HUES6 (cell line): Measurements from ENCODE around the gene SMIM43.
"Not testable (repeated sequence)": the region's sequence is repeated elsewhere in the genome, so short reads cannot be mapped to it uniquely, and the experiment has no call there.

Source experiments
- H3K27ac ChIP-seq: 2 replicates; pipeline ENCODE4 v1.7.0; 2013; ENCODE audit warnings: low read depth, mild to moderate bottlenecking, low read length, inconsistent platforms
- H3K27me3 ChIP-seq: 2 replicates; pipeline ENCODE4 v1.6.1; 2013; ENCODE audit warnings: low read length; ENCODE audit not compliant: control insufficient read depth, insufficient read depth
- H3K36me3 ChIP-seq: 2 replicates; pipeline ENCODE4 v1.6.1; 2013; ENCODE audit warnings: low read length; ENCODE audit not compliant: control insufficient read depth, insufficient read depth
- H3K4me1 ChIP-seq: 2 replicates; pipeline ENCODE4 v1.6.1; 2013; ENCODE audit warnings: low read length; ENCODE audit not compliant: control insufficient read depth, insufficient read depth
- H3K4me3 ChIP-seq: 2 replicates; pipeline ENCODE4 v1.5.1; 2013; ENCODE audit warnings: low read depth, low read length
- H3K9ac ChIP-seq: one replicate; pipeline ENCODE4 v1.6.1; 2013; ENCODE audit warnings: mild to moderate bottlenecking, low read length
- H3K9me3 ChIP-seq: 2 replicates; pipeline ENCODE4 v1.6.1; 2013; ENCODE audit warnings: low read depth, low read length; ENCODE audit not compliant: control insufficient read depth, insufficient read depth

Gene SMIM43

DNA sequence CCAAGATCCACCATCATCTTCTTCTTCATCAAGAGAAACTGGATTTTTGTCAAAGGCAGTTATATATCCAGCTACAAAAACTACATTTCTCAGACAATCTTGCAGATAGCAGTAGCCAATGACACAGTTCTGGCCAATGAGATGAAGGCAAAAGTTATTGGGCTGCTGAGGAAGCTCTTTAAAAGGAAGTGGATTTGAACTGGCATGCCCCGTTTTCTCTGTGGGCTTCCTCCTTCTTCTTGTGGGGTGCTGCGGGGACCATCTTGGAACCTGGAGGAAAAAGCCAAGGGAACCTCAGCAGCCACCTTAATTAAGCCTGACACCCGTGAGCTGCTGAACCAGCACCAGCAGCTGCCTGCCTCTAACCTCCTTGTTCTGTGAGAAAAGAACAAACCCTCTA is 4.8 kb downstream of the SMIM43 start:
- Histone ChIP-seq H3K9me3 (no peaks in the 10 kb centered on the region), H3K27ac (no peak overlapping the region), H3K36me3 (no peaks in the 10 kb centered on the region), H3K27me3 (peaks cover 44% of the 10 kb centered on the region), H3K4me1 (peaks cover 9% of the 10 kb centered on the region), H3K9ac (no peak overlapping the region), H3K4me3 (no peak overlapping the region)

GRCh38 chr4:121758925-121759568 is 5.9 kb downstream of the SMIM43 start:
- H3K27me3 ChIP-seq, result peaks cover 32% of the 10 kb centered on the region
- peaks cover 7% of the 10 kb centered on the region for H3K4me1 ChIP-seq
- no peaks in the 10 kb centered on the region for H3K36me3 ChIP-seq
- H3K9ac ChIP-seq, result no peak overlapping the region
- no peak overlapping the region for H3K4me3 ChIP-seq
- H3K9me3 ChIP-seq, result no peaks in the 10 kb centered on the region
- no peak overlapping the region for H3K27ac ChIP-seq

DNA sequence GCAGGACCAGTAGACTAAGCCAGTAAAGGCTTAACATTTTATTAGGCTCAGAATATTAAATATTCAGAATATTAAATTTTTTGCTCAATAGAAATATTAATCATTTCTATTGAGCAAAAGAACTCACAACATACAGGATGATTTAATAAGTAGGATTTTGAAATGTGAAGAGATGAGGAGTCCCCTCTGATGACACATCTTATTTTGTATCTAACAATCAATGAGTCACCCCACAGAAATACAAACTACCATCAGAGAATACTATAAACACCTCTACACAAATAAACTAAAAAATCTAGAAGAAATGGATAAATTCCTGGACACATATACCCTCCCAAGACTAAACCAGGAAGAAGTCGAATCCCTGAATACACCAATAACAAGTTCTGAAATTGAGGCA is 12.8 kb downstream of the SMIM43 start:
- not testable (repeated sequence) for H3K9ac ChIP-seq, H3K4me3 ChIP-seq, H3K9me3 ChIP-seq, H3K27ac ChIP-seq, H3K27me3 ChIP-seq, H3K36me3 ChIP-seq
- H3K4me1 ChIP-seq, result peaks cover 21% of the 10 kb centered on the region

GRCh38 chr4:121749225-121749624 is 15.7 kb downstream of the SMIM43 start:
- Histone ChIP-seq H3K27me3 (peaks cover 7% of the 10 kb centered on the region; the same call in 1 of the 2 replicates), H3K9me3 (no peaks in the 10 kb centered on the region; the same call in 1 of the 2 replicates), H3K27ac (no peak overlapping the region), H3K4me1 (peaks cover 21% of the 10 kb centered on the region), H3K4me3 (no peak overlapping the region), H3K9ac (peak overlapping the region; percentile 13), H3K36me3 (no peaks in the 10 kb centered on the region)

DNA sequence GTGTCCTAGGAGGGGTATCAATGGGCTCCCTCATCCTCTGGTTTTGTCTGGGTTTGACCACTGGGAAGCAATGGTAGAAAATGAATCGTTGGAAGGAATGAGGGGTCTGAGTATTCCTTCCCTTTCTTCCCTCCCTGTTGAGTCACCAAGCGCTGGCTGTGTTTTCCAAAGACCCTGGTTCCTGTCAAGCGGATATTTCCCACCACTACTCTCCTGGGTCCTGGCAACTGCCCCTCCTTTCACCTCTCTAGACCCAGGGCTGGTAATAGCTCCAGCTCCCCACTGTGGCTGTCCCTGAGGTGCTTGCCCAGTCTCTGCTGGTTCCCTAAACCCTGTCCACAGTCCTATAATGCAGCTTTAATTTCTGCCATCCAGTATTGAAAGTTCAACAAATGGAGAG is 22.2 kb downstream of the SMIM43 start:
- H3K4me1 ChIP-seq, result peaks cover 27% of the 10 kb centered on the region

DNA sequence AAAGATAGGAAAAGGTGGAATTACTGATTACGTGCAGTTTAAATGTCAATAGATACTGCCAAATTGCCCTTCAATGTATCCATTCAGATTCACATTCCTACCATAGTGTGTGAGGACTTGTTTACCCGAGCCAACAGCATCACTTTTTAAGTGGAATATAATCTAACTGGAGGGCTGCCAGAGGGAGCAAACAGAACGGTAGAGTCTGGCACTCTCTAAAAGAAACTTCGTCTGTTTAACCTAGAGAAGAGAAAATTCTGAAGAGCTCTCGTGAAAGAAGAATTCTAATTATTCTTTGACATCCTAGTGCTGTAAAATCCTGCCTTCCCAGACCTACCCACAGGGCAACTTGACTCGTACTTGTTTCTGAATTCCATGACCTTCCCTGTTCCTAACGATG is 23.2 kb downstream of the SMIM43 start:
- Histone ChIP-seq H3K27ac (no peak overlapping the region), H3K27me3 (no peaks in the 10 kb centered on the region), H3K9ac (no peak overlapping the region), H3K4me1 (peaks cover 23% of the 10 kb centered on the region), H3K36me3 (no peaks in the 10 kb centered on the region), H3K9me3 (no peaks in the 10 kb centered on the region), H3K4me3 (no peak overlapping the region)

More for the DNA sequence above, 22.2 kb downstream of the SMIM43 start:
- no peaks in the 10 kb centered on the region for H3K36me3 ChIP-seq
- H3K27ac ChIP-seq, result no peak overlapping the region
- no peaks in the 10 kb centered on the region for H3K9me3 ChIP-seq
- no peaks in the 10 kb centered on the region; the same call in 1 of the 2 replicates for H3K27me3 ChIP-seq
- no peak overlapping the region for H3K9ac ChIP-seq
- no peak overlapping the region for H3K4me3 ChIP-seq

DNA sequence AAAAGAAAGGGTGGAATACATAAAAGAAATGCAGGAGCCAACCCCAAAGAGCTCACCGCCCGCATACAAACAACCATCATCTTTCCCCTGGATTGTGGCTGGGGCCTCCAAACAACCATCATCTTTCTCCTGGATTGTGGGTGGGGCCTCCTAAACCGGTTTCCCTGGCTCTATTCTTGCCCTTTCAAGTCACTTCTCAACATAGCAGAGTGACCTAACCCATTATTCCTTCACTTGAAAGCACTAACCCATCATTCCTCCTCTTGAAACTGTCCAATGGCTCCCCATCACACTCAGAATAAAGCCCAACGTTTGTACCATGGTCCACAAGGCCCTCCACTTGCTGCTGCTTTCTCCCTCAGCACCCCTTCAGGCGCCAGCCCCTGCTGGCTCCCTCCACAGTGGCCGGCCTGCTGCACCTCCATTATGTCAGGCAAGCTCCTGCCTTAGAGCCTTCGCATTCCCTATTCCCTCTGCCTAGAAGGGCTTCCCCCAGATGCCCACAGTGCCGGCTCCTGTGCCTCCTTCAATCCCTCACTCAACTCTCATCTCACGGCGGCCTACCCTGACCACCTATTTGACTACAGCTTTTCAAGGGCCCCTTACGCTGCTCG is 24.1 kb downstream of the SMIM43 start:
- no peaks in the 10 kb centered on the region for H3K9me3 ChIP-seq
- no peak overlapping the region for H3K9ac ChIP-seq
- no peak overlapping the region for H3K27ac ChIP-seq
- no peaks in the 10 kb centered on the region for H3K27me3 ChIP-seq
- peaks cover 23% of the 10 kb centered on the region for H3K4me1 ChIP-seq
- H3K36me3 ChIP-seq, result no peaks in the 10 kb centered on the region
- H3K4me3 ChIP-seq, result no peak overlapping the region

GRCh38 chr4:121739575-121739974 is 25.4 kb downstream of the SMIM43 start:
- H3K36me3 ChIP-seq, result no peaks in the 10 kb centered on the region
- H3K27ac ChIP-seq, result no peak overlapping the region
- peaks cover 23% of the 10 kb centered on the region for H3K4me1 ChIP-seq
- H3K4me3 ChIP-seq, result no peak overlapping the region
- no peaks in the 10 kb centered on the region for H3K9me3 ChIP-seq
- H3K9ac ChIP-seq, result no peak overlapping the region
- no peaks in the 10 kb centered on the region for H3K27me3 ChIP-seq

DNA sequence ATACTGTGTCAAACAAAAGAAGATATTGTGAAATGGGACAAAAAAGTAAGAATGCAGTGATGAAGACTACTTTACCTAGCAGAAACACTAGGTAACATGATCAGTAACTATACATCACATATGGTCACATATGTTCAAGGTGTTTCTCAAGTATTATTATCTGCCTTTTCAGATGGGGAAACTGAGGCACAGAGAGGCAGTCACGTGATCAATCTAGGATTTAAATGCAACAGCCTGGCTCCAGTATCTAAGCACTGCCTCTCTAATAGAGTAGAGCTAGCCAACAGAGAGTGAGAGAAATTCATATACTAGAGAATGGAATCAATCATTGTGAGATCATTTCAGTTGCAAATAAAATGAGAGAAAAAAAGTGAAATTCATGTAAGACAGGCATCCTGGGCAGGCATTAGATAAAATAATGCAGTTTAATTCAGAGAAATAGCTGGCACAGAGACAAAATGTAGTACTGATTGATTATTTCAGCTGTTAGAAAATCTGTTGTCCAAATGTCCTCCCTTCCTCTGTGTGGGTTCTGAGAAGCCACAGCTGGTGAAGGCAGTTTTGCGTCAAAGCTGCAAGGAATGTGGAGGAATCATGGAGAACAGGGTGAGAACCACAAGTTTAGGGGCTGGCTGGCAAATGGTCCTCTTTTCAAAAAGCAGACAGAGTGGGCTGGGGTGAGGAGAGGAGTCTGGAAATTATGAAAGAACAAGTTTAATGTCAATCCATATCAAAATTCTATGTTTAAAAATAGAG is 26.0 kb downstream of the SMIM43 start:
- Histone ChIP-seq H3K9me3 (no peaks in the 10 kb centered on the region), H3K27ac (no peak overlapping the region), H3K4me1 (peaks cover 23% of the 10 kb centered on the region), H3K27me3 (no peaks in the 10 kb centered on the region), H3K4me3 (no peak overlapping the region), H3K9ac (no peak overlapping the region), H3K36me3 (no peaks in the 10 kb centered on the region)

- H3K4me1 ChIP-seq, result peaks cover 22% of the 10 kb centered on the region
These were observed 27.0 kb downstream of the SMIM43 start for GRCh38 chr4:121737846-121738554.

More at GRCh38 chr4:121737846-121738554, 27.0 kb downstream of the SMIM43 start:
- no peak overlapping the region for H3K9ac ChIP-seq
- H3K27me3 ChIP-seq, result no peaks in the 10 kb centered on the region
- no peak overlapping the region for H3K4me3 ChIP-seq
- H3K9me3 ChIP-seq, result no peaks in the 10 kb centered on the region
- no peak overlapping the region for H3K27ac ChIP-seq
- H3K36me3 ChIP-seq, result no peaks in the 10 kb centered on the region
